Skin of body (tissue), 2 donors: Measurements from ENCODE around the gene ATG3. TPM values are rescaled to one million over a fixed set of nuclear protein-coding genes. Genes with fewer than 3 reads are reported as not detected.
"Not testable (repeated sequence)": the region's sequence is repeated elsewhere in the genome, so short reads cannot be mapped to it uniquely, and the experiment has no call there.

Source experiments
- DNase-seq: peaks from one replicate; lab custom pipeline; 2025; lab: John Stamatoyannopoulos, UW
- total RNA-seq: library from RNA; depleted of rRNA; stranded (reverse); fragments of >200 nt; gene quantifications from one replicate; pipeline ENCODE4 v1.2.3, GENCODE V29; 2014

The ATG3 gene
- total RNA-seq, 1 donor from 2014 or later: 44.0 TPM

DNA sequence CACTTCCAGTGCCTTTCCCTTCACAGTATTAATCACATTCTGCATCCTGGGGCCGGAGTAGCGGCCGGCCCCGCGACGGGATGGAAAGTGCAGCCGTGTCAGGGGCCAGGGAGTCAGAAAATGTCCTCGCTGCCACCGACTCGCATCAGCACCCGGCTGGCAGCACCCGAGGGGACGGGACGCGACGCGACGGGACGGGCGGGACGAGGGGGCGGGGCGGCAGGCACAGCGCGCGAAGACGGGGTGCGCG, 353 bp downstream of the ATG3 start:
- no peak for DNase-seq

DNA sequence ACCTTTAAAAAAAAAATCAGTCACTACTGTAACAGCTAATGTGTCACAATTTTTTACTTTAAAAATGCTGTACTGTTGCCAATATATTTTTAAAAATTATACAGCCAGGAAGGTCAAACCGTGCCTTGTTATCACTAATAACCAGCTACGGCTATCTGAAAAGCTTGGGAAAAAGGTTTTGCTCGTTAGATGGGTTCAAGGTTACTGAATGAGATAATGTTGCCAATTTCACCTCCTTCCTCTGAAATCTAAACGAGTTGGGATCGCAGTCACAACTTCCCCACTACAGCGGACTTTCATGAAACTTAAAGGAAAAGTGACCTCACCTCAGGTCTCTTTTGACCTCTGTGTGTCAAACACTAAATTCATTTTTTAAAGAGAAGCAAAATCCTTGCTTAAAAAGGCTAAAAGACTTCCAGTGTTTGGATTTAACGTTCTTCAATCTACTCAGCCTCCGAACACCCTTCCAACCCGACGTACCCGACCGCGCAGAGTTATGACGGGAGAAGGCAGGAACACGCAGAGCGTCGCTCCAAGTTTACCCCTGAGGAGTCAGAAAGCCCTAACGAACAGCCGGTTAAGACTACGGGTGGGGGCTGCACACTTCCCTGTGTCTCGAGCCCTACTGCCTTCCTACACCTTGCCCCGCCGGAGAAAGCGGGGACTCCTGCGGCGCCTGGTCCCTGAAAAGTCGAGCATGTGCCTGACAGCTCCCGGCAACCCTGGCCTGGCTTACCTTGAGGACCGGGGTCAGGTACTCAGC, 860 bp downstream of the ATG3 start:
- DNase-seq: peak; percentile 75

DNA sequence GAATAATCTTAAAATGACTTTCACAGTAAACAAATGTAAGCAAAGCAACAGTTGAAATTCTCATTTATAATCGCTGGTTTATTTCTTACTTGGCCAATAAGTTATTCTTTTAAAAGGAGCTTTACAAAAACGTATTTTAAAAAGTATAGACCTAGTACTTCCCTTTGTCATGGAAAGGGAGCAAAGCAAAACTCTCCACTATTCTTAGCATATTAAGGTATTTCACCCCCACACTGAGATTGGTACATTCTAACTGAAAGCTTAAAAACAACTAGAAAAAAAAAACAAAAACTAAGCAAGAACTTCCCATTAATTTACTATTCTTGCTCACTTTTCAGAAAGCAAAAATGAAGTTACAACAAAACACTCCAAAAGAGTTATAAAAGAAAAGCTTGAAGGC, 1.5 kb downstream of the ATG3 start:
- no peak for DNase-seq

DNA sequence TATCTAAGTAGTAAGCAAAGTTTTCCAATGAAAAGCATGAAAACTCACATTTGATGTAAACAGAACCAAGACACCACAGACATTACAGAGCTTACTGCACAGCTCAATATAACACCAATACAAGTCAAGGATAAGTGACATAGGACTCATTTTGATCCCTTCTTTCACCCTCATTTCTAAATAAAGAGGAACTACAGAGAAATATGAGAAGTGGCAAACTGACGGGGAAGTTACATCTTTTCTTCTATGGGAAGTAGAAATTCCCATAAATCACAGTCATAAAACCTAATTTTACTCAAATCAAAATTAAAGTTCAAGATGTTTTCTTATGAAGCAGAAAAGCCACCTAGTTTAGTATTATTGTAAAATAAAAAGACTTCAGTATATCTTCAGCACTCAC, 3.8 kb downstream of the ATG3 start:
- no peak for DNase-seq

DNA sequence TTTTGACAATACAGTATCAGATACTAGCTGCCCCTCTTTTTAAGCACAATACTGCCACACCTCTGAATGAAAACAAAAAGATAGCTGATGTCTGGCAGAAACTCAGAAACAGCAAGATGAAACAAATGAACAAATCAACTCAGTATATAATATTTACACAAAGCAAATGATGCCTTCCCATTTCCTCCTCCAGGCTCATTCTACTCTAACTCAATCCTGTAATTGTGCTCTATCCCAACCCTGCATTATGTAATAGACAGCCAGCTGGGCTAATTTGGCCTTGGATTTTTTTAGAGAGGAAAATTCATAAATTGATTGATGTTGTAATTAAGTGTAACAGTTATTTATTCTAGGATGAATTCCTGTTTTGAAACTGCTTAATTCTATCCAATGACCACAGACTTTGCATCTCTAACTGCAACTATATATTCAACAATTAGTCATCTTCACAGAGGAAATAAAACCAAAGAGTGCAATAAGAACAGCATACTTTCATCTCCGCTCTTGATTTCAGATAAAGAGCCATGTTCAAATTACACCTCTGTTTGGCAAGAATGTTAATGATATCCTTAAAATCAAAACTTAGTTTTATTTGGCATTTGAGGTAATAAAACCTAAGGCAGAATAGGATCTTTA, 6.1 kb downstream of the ATG3 start:
- no peak for DNase-seq

DNA sequence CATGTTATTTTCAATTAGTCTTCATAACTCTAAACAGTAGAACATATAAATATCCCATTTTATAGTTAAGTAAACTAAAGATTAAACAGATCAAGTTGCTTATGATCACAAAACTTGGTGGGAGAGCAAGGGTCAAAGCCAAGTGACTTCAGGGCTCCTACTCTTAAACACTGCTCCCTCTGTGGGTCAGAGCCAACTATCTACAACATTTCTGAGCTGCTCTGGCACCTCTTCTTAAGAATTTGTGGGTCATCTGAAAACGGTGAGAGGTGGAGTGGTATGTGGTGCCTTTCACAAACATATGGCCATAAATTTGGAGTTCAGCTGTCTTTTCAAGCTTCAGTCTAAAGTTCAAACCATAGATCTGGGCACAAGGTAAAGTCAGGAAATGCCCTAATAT, 10.9 kb downstream of the ATG3 start:
- no peak for DNase-seq

DNA sequence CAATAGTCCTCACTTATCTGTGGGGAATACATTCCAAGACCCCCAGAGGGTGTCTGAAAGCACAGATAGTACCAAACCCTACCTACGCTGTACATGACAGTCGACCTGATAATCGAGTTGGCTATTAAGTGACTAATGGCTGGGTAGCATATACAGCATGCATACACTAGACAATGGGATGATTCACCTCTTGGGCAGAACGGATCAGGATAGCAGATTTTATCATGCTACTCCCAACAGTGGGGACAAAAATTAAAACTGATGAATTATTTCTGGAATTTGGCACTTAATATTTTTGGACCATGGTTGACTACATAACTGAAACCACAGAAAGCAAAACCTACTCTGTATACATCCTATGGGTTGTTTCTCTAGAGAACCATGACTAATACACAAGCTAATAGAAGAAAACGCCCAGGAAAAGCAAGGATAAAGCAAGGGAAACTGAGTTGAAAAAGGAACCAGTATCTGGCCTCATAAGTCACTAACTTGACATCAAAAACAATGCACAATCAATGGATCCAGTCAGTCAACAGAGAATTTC, 15.5 kb downstream of the ATG3 start:
- DNase-seq: no peak

DNA sequence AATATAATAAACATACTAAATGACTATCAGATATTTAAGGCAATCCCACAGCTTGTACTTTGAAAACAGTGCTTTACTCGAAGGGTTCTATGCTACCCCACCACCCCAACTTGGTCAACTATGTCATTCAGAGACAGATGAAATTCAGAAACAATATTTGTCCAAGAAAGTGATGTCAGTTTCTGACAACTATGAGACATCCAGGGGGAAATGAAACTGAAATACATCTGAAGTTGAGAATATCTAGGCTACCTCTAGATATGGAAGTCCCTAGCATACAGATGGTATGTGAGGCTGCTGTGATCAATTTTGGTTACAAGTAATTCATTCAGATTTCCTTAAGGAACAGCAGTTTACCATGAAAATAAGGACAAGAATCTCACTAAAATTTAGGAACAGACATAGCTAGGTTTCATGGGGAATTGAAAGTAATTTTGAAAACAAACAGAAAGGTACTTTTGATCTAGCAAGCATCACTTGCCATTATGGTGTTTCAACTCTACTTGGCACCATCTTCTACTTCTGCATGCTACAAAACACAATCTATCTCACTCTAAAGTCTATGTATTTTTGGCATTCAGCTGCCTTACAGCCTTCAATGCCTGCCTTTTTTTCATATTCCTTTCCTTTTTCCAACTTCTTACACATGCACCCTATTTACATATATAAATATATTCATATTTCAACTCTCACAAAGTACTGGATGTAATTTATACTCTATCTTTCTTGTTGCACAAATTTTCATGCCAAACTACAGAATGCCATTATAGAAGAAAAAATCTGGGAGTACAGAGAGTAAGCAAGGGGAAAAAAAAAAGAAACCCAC, 21.7 kb downstream of the ATG3 start:
- DNase-seq: no peak

DNA sequence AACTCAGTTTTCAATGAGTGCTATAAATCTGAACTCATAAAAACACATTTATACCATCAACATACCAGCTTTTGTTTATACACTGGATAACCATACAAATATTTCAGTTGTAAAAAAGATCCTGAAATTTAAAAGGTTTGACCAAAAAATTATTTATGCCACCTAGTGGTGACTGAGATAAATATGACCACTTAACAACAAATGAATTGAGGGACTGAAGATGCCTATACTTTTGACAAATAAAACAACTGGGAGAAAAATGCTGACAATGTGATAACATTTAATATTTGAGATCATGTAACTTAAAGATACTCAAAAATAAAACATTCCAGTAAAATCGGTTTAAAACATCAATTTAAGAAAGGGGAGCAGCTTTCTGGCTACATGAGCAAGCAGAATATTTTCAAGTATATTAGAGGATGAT, 30.4 kb downstream of the ATG3 start:
- no peak for DNase-seq

DNA sequence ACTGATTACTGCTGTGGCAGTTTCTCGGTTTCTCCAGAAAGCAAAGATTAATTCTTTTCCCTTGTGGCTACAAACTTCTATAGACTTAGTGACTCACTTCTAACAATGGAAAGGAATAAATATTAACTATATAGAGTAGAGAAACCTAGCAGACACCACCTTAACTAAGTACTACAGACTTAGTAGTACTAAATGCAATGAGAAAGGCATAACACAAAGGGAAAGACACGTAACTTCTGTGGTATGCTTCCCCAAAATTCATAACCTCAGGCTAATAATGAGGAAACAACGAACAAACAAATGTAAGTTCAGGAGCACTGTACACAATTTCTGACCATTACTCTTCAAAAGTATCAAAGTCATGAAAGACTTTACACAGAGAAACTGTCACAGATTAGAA, 31.2 kb downstream of the ATG3 start:
- DNase-seq: no peak

DNA sequence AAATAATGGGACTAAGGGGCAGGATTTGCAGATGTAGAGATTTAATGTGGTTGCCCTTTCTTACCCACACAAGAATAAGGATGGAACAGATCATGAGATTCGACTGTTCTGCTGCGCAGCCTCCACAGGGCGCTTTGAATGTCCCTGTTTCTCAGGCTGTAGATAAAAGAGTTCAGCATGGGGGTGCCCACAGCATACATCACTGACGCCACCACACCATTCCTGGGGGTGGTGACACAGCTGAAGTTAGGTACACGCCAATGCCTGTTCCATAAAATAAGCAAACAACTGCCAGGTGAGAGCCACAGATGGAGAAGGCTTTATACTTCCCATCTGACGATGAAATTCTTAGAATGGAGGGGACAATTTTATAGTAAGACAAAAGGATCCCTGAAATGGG, 37.6 kb downstream of the ATG3 start:
- DNase-seq: not testable (repeated sequence)

DNA sequence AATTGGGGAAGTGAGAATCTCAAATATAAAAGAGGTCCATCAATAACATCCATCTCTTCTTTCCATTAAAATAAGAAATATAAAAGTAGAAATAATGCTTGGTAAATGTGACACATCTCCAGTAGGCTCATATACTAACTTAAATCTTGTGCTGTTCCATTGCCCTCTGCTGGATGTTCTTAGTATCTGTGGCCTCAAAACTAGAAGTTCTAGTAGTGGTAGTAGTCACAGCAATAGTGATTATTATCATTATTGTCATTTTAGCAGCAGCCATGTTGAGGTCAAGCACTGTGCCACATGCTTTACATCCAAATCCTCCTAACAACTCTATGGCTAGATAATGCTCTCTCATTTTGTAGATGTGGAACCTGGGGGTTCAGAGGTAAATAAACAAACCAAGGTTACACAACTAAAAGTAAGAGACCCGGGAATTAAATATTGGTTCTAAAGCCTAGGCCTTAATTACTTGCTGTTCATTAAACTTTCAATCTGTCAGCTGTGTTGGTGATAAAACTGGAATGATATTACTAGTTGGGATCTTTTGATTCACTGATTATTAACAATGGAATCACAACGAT, 42.2 kb downstream of the ATG3 start:
- peak; percentile 52 for DNase-seq

DNA sequence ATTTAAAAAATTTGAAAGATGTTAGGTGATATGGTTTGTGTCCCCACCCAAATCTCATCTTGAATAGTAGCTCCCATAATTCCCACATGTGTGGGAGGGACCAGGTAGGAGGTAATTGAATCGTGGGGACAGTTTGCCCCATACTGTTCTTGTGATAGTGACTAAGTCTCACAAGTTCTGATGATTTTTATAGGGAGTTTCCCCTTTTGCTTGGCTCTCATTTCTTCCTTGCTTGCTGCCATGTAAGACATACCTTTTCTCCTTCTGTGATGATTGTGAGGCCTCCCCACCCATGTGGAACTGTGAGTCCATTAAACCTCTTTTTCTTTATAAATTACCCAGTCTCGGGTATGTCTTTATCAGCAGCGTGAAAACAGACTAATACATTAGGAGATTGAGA, 42.8 kb downstream of the ATG3 start:
- not testable (repeated sequence) for DNase-seq

DNA sequence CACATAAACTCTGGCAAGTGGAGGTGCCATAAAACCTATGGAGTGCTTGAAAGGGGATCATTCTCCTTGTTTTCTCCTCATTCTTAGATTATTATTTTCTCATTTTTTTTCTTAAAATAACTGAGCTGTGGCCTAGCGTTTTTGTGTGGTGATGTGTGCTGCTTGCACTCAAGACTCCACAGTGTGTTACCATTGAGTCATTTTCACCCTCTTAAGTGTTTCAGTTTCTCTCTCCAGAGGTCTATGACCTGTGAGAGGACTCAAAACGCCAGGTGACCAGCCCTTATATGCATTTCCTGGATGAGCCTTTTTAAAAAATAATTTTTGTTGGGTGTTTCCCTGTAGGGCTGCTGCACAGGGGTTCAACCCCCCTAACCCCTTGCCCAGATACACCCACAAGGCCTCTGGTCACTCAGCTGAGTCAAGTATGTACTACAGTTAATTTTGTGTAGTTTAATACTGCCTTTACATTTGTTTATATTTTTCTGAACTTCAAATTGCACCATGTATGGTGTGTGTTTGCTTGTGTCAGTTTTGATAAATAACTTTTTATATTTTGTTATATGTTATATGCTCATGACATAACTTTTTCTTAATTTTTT, 47.1 kb downstream of the ATG3 start:
- DNase-seq: no peak

DNA sequence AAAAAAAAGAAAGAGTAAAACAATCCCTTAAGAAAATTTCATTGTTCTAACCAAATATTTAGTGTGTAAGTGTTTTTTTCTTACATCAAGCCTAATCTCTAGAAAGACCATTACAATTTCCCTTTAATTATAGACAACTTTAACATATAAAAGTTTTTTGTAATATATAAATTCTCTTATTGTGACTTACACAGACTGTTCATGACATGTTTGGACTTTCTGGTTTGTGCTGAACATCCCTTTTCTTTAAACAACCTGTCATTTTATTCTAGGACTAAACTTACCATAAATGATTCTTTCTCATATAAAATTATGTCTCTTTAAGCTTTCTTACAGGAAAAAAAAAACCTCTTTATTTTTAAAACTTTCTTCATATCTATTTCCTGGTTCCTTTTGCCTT, 49.4 kb downstream of the ATG3 start:
- no peak for DNase-seq

DNA sequence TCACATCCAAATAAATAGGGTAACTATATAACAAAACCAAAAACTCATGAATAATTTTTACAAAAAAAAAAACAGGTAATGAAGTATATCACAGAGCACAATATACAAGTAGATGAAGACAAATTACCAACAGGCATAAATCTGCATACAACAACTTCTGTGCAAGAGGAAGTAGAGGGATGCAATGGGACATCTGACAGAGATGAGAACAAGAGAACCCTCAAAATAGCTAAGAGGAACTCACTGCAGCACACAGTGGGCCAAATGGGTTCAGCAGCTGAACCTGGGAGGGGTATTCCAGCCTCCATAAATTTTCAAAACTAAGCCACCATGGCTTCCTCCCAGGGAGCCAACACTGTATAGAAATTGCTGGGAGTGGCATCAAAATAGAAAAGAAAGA, 52.9 kb downstream of the ATG3 start:
- DNase-seq: no peak

DNA sequence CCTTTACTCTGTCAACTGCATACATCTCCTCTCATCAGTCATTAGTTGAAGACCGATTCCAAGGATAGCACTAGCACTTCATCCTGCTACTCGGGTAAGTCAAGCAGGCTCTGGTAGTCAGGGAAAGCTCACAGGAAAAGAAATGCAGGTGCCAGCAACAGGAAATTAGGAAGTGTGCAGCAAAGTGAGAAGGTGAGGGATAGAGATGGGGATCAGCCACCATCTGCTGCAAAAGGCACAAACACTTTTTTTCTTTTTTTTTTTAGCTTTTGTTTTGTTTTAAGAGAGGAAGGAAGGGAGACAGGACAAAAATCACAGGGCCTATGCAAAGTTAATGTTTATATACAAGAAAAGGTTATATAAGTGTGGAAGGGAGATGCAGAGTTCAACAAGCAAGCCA, 53.5 kb downstream of the ATG3 start:
- no peak for DNase-seq

DNA sequence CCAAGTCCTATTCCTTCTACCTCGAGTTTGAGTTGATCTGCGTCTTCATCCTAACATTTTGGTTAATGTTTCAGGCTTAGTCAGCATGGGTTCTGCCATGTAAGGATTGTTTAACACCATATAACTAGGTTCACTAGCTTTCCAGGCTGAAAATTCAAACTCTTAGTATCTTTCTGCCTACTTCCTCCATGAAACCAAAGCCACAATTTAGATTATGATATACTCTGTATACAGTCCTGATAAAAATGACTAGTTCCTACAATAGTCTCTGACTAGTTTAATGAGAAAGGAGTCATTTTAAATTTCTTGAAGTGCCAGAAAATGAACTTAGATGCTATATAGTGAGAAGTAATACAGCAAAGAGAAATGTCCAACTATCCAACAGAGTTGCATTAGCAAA, 55.9 kb downstream of the ATG3 start:
- no peak for DNase-seq

DNA sequence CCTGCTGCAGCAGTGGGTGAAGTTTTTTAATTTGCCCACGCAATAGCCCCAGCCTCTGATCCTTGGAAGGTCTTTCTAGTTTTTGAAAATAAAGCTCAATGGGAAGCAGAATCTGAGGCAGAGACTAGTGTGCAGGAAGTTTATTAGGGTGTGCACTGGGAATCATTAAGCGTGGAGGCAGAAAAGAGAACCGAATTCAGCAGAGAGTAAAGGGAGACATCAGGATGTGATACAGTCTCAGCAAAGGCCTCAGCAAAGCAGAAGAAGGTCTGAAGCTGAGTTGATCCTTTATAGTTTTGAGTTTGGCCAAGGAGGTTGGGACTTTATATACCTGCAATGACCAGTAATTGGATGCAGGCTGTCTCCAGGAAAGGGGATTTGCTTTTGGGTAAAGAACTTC, 57.6 kb downstream of the ATG3 start:
- DNase-seq: no peak

DNA sequence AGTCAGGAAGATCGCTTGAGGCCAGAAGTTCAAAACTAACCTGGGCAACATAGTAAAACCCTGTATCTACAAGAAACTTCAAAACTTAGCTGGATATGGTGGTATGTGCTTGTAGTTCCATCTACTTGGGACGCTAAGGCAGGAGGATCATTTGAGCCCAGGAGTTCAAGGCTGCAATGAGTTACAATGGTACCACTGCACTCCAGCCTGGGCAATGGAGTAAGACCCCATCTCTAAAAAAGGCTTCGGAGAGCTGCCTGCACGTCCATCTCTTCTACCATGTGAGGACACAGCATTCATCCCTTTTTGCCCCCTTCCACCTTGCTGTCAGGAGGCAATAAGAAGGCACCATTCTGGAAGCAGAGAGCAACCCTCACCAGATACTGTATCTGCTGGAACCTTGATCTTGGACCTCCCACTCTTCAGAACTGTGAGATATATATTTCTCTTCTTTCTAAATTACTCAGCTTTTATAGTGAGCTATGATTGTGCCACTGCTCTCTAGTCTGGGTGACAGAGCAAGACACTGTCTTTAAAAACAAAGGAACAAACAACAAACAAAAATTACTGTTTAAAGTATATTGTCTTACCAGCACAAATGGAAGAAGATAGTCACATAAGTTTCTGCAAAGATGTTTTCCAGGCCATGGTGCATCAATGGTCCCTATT, 58.3 kb downstream of the ATG3 start:
- no peak for DNase-seq

DNA sequence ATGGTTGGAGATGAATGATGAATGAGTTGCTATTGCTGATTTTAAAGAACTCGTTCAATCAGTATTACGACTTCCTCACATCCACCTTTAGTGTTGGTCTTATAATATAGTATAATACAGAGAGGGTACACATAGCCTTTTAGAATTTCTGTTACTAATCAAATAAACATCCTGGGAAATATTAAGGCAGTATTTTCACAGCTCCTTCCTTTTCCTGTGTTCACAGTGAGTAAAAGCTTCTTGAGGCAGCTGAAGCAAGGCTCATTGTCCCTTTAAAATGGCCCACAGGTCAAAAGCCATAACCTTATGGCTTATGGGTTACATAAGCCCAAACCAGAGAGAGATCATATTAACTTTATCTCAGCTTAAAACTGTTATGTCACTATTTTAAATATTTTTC, 61.1 kb downstream of the ATG3 start:
- DNase-seq: no peak
